Measurements from ENCODE around the gene VMAC.

- no peak for TF ChIP-seq CTCF (IDR thresholded peaks at IDR 0.05)
- no peak for TF ChIP-seq POLR2A (IDR thresholded peaks at IDR 0.05)
Measured at GRCh38 chr19:5880196-5880595, 24.5 kb upstream of the VMAC start.
